SHP77 (cell line): ENCODE results near the gene ARFGAP3.
"Not testable (repeated sequence)": the region's sequence is repeated elsewhere in the genome, so short reads cannot be mapped to it uniquely, and the experiment has no call there.

Experiments used
- DNase-seq, 2 experiments: peaks; one replicate each; lab custom pipeline; 2025; lab: John Stamatoyannopoulos, UW

ARFGAP3 gene

GRCh38 chr22:42768385-42769035 lies 88.6 kb downstream of the ARFGAP3 start:
- peak; percentile 52 to 82 for DNase-seq

DNA sequence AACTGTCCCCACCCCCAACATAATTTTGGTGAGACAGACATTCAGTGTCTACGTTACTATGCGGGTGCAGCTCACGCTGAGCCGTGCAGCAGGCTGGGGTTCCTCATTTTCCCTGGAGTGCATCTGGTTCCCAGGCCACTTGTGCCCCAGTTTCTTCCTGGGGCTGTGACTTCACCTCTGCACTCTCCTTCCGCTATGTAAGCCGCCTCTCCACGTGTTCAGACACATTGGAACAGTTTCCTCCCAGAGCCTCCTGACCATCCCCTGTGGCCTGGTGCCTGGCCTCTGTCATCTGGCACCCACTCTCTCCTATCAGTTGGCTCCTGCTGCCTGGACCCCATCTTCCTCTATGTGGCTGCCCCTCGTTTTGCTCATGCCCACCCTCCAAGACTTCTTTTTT lies 90.2 kb downstream of the ARFGAP3 start:
- no peak for DNase-seq

- no peak for DNase-seq
Observed at GRCh38 chr22:42764895-42765363, 92.1 kb downstream of the ARFGAP3 start.

DNA sequence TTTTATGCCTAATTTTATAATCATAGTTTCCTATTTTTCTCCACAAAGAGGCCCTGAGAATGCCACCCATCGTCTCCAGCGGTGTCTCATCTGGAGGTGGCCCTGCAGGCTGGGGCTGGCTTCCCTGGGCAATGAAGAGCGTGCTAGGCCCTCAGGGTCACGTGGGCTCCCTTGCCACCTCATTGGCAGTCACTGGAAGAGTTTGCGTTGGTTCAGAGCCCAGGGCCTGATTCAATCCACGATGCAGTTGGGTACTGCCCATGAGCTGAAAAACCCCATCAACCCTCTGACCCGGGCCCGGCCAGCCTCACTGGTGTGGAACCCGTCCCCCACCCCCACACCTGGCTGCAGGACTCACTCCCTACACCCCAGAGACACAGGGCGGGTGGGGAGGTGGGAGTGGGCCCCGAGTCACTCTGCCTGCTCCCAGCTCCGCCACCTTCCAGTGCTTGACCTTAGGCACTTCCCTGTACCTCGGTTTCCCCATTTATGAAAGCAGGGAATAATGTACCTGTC lies 93.0 kb downstream of the ARFGAP3 start:
- DNase-seq, result no peak

DNA sequence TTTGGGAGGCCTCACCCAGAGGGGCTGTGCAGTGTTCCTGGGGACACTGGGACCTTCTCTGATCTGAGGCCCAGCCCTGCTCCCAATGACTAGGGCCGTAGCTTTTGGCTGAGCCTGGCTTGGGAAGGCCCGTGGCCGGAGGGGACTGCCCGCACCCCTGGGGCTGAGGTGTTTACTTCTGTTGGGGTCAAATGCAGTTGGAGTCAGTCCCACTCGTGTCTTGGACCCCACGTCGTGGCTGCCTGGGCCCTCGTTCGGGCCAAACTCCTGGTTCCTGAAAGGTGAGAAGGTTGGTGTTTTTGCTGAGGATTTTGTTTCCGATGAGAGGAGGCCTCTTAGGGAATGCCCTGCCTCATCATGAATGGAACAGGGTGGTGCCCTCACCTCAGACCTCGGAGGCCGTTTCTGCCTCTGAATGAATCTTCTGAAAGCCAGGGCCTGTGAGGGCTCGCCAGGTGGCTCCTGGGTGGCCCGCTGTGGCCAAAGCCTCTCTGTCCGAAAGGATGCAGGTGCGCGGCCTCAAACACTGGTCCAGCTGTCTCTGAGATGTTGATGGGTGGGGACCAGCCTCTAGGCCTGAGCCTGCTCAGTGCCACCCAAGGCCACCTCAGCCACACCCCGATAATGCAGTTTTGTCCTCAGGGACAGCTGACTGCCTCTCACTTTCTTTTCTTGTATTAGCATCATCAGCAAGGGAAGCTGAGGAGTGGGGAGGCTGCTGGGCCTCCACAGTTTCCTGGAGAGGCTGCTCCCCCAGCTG lies 96.1 kb downstream of the ARFGAP3 start:
- DNase-seq, result peak in 1 of 2 experiments; percentile 44

DNA sequence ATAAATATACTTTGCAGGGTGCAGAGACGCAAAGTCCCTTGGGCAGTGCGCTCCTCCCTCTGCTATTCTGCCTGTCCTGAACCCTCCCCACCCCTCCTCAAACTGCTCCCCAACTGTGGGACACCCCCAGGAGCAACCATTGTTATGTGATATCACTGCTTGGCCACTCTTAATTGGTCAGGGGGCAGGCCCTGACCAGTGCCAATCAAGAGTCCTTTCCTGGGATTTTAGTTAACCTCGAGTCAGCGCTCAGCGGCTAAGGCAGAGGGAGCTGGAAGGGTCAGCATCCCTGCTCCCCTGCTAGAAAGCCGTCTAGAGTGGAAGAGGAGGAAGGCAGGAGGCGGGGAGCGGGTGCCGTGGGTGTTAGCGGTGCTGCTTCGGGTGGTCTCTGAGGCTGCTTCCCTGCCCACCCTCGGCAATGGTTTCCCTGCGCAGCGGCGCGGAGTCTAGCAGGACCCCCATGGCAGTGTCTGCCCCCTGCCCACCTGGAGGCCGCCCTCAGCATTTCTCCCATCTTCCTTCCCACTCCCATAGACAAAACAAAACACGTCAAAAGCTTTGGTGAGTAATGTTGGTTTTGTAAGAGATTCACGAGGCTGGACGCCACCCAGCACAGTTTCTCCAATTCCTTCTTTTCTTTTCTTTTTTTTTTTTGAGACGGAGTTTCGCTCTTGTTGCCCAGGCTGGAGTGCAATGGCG lies 98.0 kb downstream of the ARFGAP3 start:
- no peak for DNase-seq

- not testable (repeated sequence) for DNase-seq
Observed at GRCh38 chr22:42755553-42755952, 101.5 kb downstream of the ARFGAP3 start.

GRCh38 chr22:42755121-42755520 lies 102.0 kb downstream of the ARFGAP3 start:
- not testable (repeated sequence) for DNase-seq

DNA sequence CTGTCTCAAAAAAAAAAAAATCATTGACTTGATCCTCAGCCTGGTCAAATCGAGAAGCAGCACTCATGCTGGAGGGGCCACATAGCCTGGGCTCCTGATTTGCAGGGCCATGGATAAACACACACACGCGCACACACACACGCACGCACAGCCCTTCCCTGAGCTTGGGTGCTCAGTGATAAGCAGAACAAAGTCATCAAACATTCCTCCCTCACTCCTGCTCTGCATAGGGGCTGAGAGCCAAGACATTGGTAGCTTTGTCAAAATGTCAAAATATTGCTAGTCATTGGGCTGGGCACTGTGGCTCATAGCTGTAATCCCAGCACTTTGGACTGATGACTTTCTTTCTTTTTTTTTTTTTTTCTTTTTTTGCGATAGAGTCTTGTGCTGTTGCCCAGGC lies 102.4 kb downstream of the ARFGAP3 start:
- no peak for DNase-seq

- DNase-seq, result no peak
Observed at GRCh38 chr22:42752912-42753311, 104.2 kb downstream of the ARFGAP3 start.

DNA sequence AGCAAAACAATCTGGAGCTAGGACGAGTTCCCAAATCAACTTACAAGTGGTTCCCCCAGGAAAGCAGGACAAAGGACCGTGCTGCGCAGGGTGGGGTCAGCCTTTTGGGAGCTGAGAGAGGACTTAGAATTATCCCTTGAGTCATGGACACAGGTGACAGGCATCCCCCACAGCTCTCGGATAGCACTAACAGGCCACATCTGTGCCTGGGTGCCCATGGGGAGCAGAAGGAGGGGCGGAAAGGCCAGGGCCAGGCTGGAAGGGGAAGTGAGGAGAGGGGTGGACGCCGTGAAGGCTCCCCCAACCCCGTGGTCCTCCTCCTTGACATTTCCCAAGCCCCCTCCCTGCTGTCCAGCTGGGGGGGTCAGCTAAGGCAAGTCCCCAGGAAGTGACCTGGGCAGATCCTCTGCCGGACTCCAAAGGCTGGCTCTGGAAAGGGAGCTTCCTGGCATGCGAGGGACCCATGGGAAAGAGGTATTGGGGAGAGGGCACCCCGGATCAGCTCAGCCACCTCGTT lies 104.8 kb downstream of the ARFGAP3 start:
- DNase-seq, result no peak

GRCh38 chr22:42750421-42750820 lies 106.7 kb downstream of the ARFGAP3 start:
- not testable (repeated sequence) for DNase-seq

- DNase-seq, result no peak
Observed at GRCh38 chr22:42747701-42748513, 109.2 kb downstream of the ARFGAP3 start.
